ENCODE data around the gene OMP. TPM values are rescaled to one million over a fixed set of nuclear protein-coding genes. Genes with fewer than 3 reads are reported as not detected.

The OMP gene
- total RNA-seq, 1 experiment from 2014 or later = not detected

GRCh38 chr11:77081381-77081851, 21.2 kb upstream of the OMP start:
- no peaks in the 10 kb centered on the region for H3K4me1 Mint-ChIP-seq (ENCODE audit: insufficient read depth, unreplicated experiment)
- H3K36me3 Mint-ChIP-seq (ENCODE audit: insufficient read depth, unreplicated experiment) = no peaks in the 10 kb centered on the region
- DNase-seq (ENCODE audit: unreplicated experiment) = no peak
- no peak overlapping the region for H3K4me3 Mint-ChIP-seq (ENCODE audit: unreplicated experiment)
- peaks cover 15% of the 10 kb centered on the region for H3K9me3 Mint-ChIP-seq (ENCODE audit: unreplicated experiment)
- CTCF ChIA-PET = interaction anchor here (0.8 to 4.3 kb wide), 4 partner anchors 9 to 276 kb away, joined by 3 to 47 read pairs (median 4); no protein-coding TSS in a partner anchor
- no peaks in the 10 kb centered on the region for H3K27me3 Mint-ChIP-seq (ENCODE audit: insufficient read depth, unreplicated experiment)
- BruUV-seq (replicated peaks) = no TSS peak
- no peak for TF ChIP-seq CTCF (IDR thresholded peaks at IDR 0.05; ENCODE audit: unreplicated experiment)
- intact Hi-C loops (cut with micrococcal nuclease) = no loop called here
- POLR2A ChIA-PET = no interaction called here
- no peak overlapping the region for H3K27ac Mint-ChIP-seq (ENCODE audit: low read depth, unreplicated experiment)

GRCh38 chr11:77081976-77082836, 20.4 kb upstream of the OMP start:
- Mint-ChIP-seq H3K27me3 (ENCODE audit: insufficient read depth, unreplicated experiment) (no peaks in the 10 kb centered on the region), H3K36me3 (ENCODE audit: insufficient read depth, unreplicated experiment) (no peaks in the 10 kb centered on the region), H3K4me3 (ENCODE audit: unreplicated experiment) (no peak overlapping the region), H3K4me1 (ENCODE audit: insufficient read depth, unreplicated experiment) (no peaks in the 10 kb centered on the region), H3K27ac (ENCODE audit: low read depth, unreplicated experiment) (no peak overlapping the region), H3K9me3 (ENCODE audit: unreplicated experiment) (peaks cover 15% of the 10 kb centered on the region)
- BruUV-seq (replicated peaks) = no TSS peak
- no peak for DNase-seq (ENCODE audit: unreplicated experiment)
- intact Hi-C loops (cut with micrococcal nuclease) = no loop called here
- no peak for TF ChIP-seq CTCF (IDR thresholded peaks at IDR 0.05; ENCODE audit: unreplicated experiment)
- ChIA-PET CTCF (interaction anchor here (0.6 to 4.3 kb wide), 6 partner anchors 8 to 1027 kb away, joined by 3 to 47 read pairs (median 4); no protein-coding TSS in a partner anchor), POLR2A (no interaction called here)

GRCh38 chr11:77082838-77083565, 19.6 kb upstream of the OMP start:
- Mint-ChIP-seq H3K4me3 (ENCODE audit: unreplicated experiment) (no peak overlapping the region), H3K4me1 (ENCODE audit: insufficient read depth, unreplicated experiment) (no peaks in the 10 kb centered on the region), H3K36me3 (ENCODE audit: insufficient read depth, unreplicated experiment) (no peaks in the 10 kb centered on the region), H3K9me3 (ENCODE audit: unreplicated experiment) (peaks cover 12% of the 10 kb centered on the region), H3K27me3 (ENCODE audit: insufficient read depth, unreplicated experiment) (no peaks in the 10 kb centered on the region), H3K27ac (ENCODE audit: low read depth, unreplicated experiment) (no peak overlapping the region)
- ChIA-PET POLR2A (no interaction called here), CTCF (interaction anchor here (0.6 to 4.3 kb wide), 5 partner anchors 8 to 1028 kb away, joined by 3 to 47 read pairs (median 3); no protein-coding TSS in a partner anchor)
- no TSS peak for BruUV-seq (replicated peaks)
- no peak for TF ChIP-seq CTCF (IDR thresholded peaks at IDR 0.05; ENCODE audit: unreplicated experiment)
- no peak for DNase-seq (ENCODE audit: unreplicated experiment)
- intact Hi-C loops (cut with micrococcal nuclease) = no loop called here

Measured in MCF 10A (cell line).